Endothelial cell (in vitro differentiated cells): Measurements from ENCODE around the gene ZNHIT1. TPM values are rescaled to one million over a fixed set of nuclear protein-coding genes. Genes with fewer than 3 reads are reported as not detected.
"Not testable (repeated sequence)": the region's sequence is repeated elsewhere in the genome, so short reads cannot be mapped to it uniquely, and the experiment has no call there.

ENCODE experiments used
- DNase-seq: peaks from one replicate; pipeline ENCODE4 v3.0.0; 2021; ENCODE audit warnings: low spot score
- H3K27ac Mint-ChIP-seq: one replicate; pipeline ENCODE4 v1.8.0; 2021; ENCODE audit warnings: mixed read lengths, inconsistent platforms; ENCODE audit not compliant: unreplicated experiment
- H3K27me3 Mint-ChIP-seq: one replicate; pipeline ENCODE4 v1.8.0; 2021; ENCODE audit warnings: mild to moderate bottlenecking, moderate library complexity, mixed read lengths, inconsistent platforms; ENCODE audit not compliant: unreplicated experiment
- H3K36me3 Mint-ChIP-seq: one replicate; pipeline ENCODE4 v1.8.0; 2021; ENCODE audit warnings: mild to moderate bottlenecking, low read depth, mixed read lengths, inconsistent platforms; ENCODE audit not compliant: unreplicated experiment
- H3K4me1 Mint-ChIP-seq: one replicate; pipeline ENCODE4 v1.8.0; 2021; ENCODE audit warnings: mild to moderate bottlenecking, mixed read lengths, inconsistent platforms; ENCODE audit not compliant: unreplicated experiment
- H3K4me3 Mint-ChIP-seq: one replicate; pipeline ENCODE4 v1.8.0; 2021; ENCODE audit warnings: mild to moderate bottlenecking, mixed read lengths, inconsistent platforms; ENCODE audit not compliant: unreplicated experiment
- H3K9me3 Mint-ChIP-seq: one replicate; pipeline ENCODE4 v1.8.0; 2021; ENCODE audit warnings: mixed read lengths, inconsistent platforms; ENCODE audit not compliant: unreplicated experiment
- CTCF ChIP-seq: fragments of 200-600 bp; sonication (generic); IDR thresholded peaks from one replicate; pipeline ENCODE4 v1.5.0; 2021; ENCODE audit warnings: antibody characterized with exemption; ENCODE audit not compliant: unreplicated experiment
- total RNA-seq: library from RNA; stranded (reverse); fragmentation: NEBNext Ultra II Directional; extraction: Animal tissue kit (Norgen Biotek cat#: 25700); gene quantifications from one replicate; pipeline ENCODE4 v1.2.1, GENCODE V29; 2021; ENCODE audit not compliant: unreplicated experiment

Gene ZNHIT1
- total RNA-seq, 1 donor from 2014 or later: 71.5 TPM

GRCh38 chr7:101245147-101245668, 27.2 kb downstream of the ZNHIT1 start:
- DNase-seq: no peak
- Mint-ChIP-seq H3K9me3 (no peaks in the 10 kb centered on the region), H3K4me3 (peak overlapping the region; percentile 98), H3K36me3 (peaks cover 16% of the 10 kb centered on the region), H3K4me1 (peaks cover 8% of the 10 kb centered on the region), H3K27me3 (peaks cover 2% of the 10 kb centered on the region), H3K27ac (peak overlapping the region; percentile 97)
- no peak for TF ChIP-seq CTCF

- Mint-ChIP-seq H3K4me1 (peaks cover 15% of the 10 kb centered on the region), H3K36me3 (peaks cover 13% of the 10 kb centered on the region), H3K4me3 (no peak overlapping the region), H3K27me3 (no peaks in the 10 kb centered on the region), H3K9me3 (no peaks in the 10 kb centered on the region), H3K27ac (no peak overlapping the region)
- no peak for TF ChIP-seq CTCF
- no peak for DNase-seq
Measured at GRCh38 chr7:101248276-101248675, 30.3 kb downstream of the ZNHIT1 start.

- no peaks in the 10 kb centered on the region for H3K27me3 Mint-ChIP-seq
- H3K36me3 Mint-ChIP-seq: peaks cover 13% of the 10 kb centered on the region
- no peak for TF ChIP-seq CTCF
- H3K4me3 Mint-ChIP-seq: no peak overlapping the region
- H3K9me3 Mint-ChIP-seq: no peaks in the 10 kb centered on the region
- H3K27ac Mint-ChIP-seq: peak overlapping the region; percentile 18
- H3K4me1 Mint-ChIP-seq: peaks cover 9% of the 10 kb centered on the region
- no peak for DNase-seq
Measured at GRCh38 chr7:101250324-101250723, 32.4 kb downstream of the ZNHIT1 start.

- Mint-ChIP-seq H3K27me3 (peaks cover 2% of the 10 kb centered on the region), H3K4me3 (peak overlapping the region; percentile 100), H3K36me3 (peaks cover 13% of the 10 kb centered on the region), H3K4me1 (peaks cover 9% of the 10 kb centered on the region), H3K9me3 (no peaks in the 10 kb centered on the region), H3K27ac (peak overlapping the region; percentile 94)
- TF ChIP-seq CTCF: no peak
- DNase-seq: peak; percentile 97
Measured at GRCh38 chr7:101251871-101252659, 34.1 kb downstream of the ZNHIT1 start.

GRCh38 chr7:101253199-101253598, 35.2 kb downstream of the ZNHIT1 start:
- not testable (repeated sequence) for H3K27me3 Mint-ChIP-seq, H3K36me3 Mint-ChIP-seq, DNase-seq, H3K9me3 Mint-ChIP-seq, H3K27ac Mint-ChIP-seq, H3K4me1 Mint-ChIP-seq, H3K4me3 Mint-ChIP-seq
